Activated naive CD4-positive, alpha-beta T cell treated with anti-CD3 and anti-CD28 coated beads, Interleukin-2, amount 50 U/mL, for 24 hours (primary cell): ENCODE results near the gene ATP1A1.

Source experiments
- H3K27ac Mint-ChIP-seq: one replicate; pipeline ENCODE4 v1.8.0; 2021; ENCODE audit warnings: mild to moderate bottlenecking, mixed read lengths
- H3K27me3 Mint-ChIP-seq: one replicate; pipeline ENCODE4 v1.8.0; 2021; ENCODE audit warnings: mixed read lengths
- H3K36me3 Mint-ChIP-seq: one replicate; pipeline ENCODE4 v1.8.0; 2021; ENCODE audit warnings: mixed read lengths
- H3K4me1 Mint-ChIP-seq: one replicate; pipeline ENCODE4 v1.8.0; 2021; ENCODE audit warnings: mixed read lengths
- H3K4me3 Mint-ChIP-seq: one replicate; pipeline ENCODE4 v1.8.0; 2021; ENCODE audit warnings: mild to moderate bottlenecking, mixed read lengths
- H3K9me3 Mint-ChIP-seq: one replicate; pipeline ENCODE4 v1.8.0; 2021; ENCODE audit warnings: mixed read lengths

ATP1A1 gene

GRCh38 chr1:116408193-116408592 is 35.1 kb downstream of the ATP1A1 start:
- no peak overlapping the region for H3K4me3 Mint-ChIP-seq

GRCh38 chr1:116408803-116409720 is 36.0 kb downstream of the ATP1A1 start:
- Mint-ChIP-seq H3K4me1 (peaks cover 28% of the 10 kb centered on the region), H3K36me3 (peaks cover 23% of the 10 kb centered on the region), H3K27ac (no peak overlapping the region)

More at GRCh38 chr1:116408193-116408592, 35.1 kb downstream of the ATP1A1 start:
- peaks cover 27% of the 10 kb centered on the region for H3K4me1 Mint-ChIP-seq
- no peaks in the 10 kb centered on the region for H3K9me3 Mint-ChIP-seq
- no peak overlapping the region for H3K27ac Mint-ChIP-seq
- H3K36me3 Mint-ChIP-seq, result peaks cover 22% of the 10 kb centered on the region
- H3K27me3 Mint-ChIP-seq, result no peaks in the 10 kb centered on the region

GRCh38 chr1:116409751-116410191 is 36.7 kb downstream of the ATP1A1 start:
- Mint-ChIP-seq H3K9me3 (no peaks in the 10 kb centered on the region), H3K36me3 (peaks cover 20% of the 10 kb centered on the region), H3K4me1 (peaks cover 28% of the 10 kb centered on the region), H3K4me3 (no peak overlapping the region), H3K27ac (peak overlapping the region; percentile 71), H3K27me3 (no peaks in the 10 kb centered on the region)

More at GRCh38 chr1:116408803-116409720, 36.0 kb downstream of the ATP1A1 start:
- Mint-ChIP-seq H3K9me3 (no peaks in the 10 kb centered on the region), H3K27me3 (no peaks in the 10 kb centered on the region), H3K4me3 (no peak overlapping the region)

- Mint-ChIP-seq H3K4me1 (peaks cover 39% of the 10 kb centered on the region), H3K36me3 (peaks cover 12% of the 10 kb centered on the region), H3K27ac (no peak overlapping the region), H3K4me3 (no peak overlapping the region), H3K27me3 (no peaks in the 10 kb centered on the region), H3K9me3 (no peaks in the 10 kb centered on the region)
Observed at GRCh38 chr1:116411784-116412479, 38.9 kb downstream of the ATP1A1 start.

GRCh38 chr1:116412480-116412798 is 39.4 kb downstream of the ATP1A1 start:
- H3K9me3 Mint-ChIP-seq, result no peaks in the 10 kb centered on the region
- peaks cover 12% of the 10 kb centered on the region for H3K36me3 Mint-ChIP-seq
- H3K27ac Mint-ChIP-seq, result no peak overlapping the region
- H3K4me1 Mint-ChIP-seq, result peaks cover 42% of the 10 kb centered on the region
- no peaks in the 10 kb centered on the region for H3K27me3 Mint-ChIP-seq
- H3K4me3 Mint-ChIP-seq, result no peak overlapping the region

GRCh38 chr1:116412898-116413297 is 39.9 kb downstream of the ATP1A1 start:
- no peaks in the 10 kb centered on the region for H3K27me3 Mint-ChIP-seq
- H3K4me1 Mint-ChIP-seq, result peaks cover 43% of the 10 kb centered on the region
- H3K4me3 Mint-ChIP-seq, result no peak overlapping the region
- H3K36me3 Mint-ChIP-seq, result peaks cover 9% of the 10 kb centered on the region
- H3K9me3 Mint-ChIP-seq, result no peaks in the 10 kb centered on the region
- no peak overlapping the region for H3K27ac Mint-ChIP-seq

GRCh38 chr1:116413414-116413813 is 40.4 kb downstream of the ATP1A1 start:
- Mint-ChIP-seq H3K4me3 (no peak overlapping the region), H3K9me3 (no peaks in the 10 kb centered on the region), H3K27ac (no peak overlapping the region), H3K4me1 (peaks cover 40% of the 10 kb centered on the region), H3K27me3 (no peaks in the 10 kb centered on the region), H3K36me3 (peaks cover 5% of the 10 kb centered on the region)

- Mint-ChIP-seq H3K4me3 (no peak overlapping the region), H3K9me3 (no peaks in the 10 kb centered on the region), H3K27me3 (no peaks in the 10 kb centered on the region), H3K4me1 (peaks cover 46% of the 10 kb centered on the region), H3K27ac (peak overlapping the region; percentile 4), H3K36me3 (peaks cover 5% of the 10 kb centered on the region)
Observed at GRCh38 chr1:116414364-116414763, 41.3 kb downstream of the ATP1A1 start.

- peaks cover 43% of the 10 kb centered on the region for H3K4me1 Mint-ChIP-seq
- H3K27ac Mint-ChIP-seq, result peak overlapping the region; percentile 37
- H3K9me3 Mint-ChIP-seq, result no peaks in the 10 kb centered on the region
- peaks cover 5% of the 10 kb centered on the region for H3K36me3 Mint-ChIP-seq
- H3K27me3 Mint-ChIP-seq, result no peaks in the 10 kb centered on the region
- no peak overlapping the region for H3K4me3 Mint-ChIP-seq
Observed at GRCh38 chr1:116415200-116415698, 42.2 kb downstream of the ATP1A1 start.

GRCh38 chr1:116415699-116416533 is 42.9 kb downstream of the ATP1A1 start:
- H3K27me3 Mint-ChIP-seq, result no peaks in the 10 kb centered on the region

GRCh38 chr1:116416854-116417513 is 43.9 kb downstream of the ATP1A1 start:
- no peaks in the 10 kb centered on the region for H3K27me3 Mint-ChIP-seq
- peaks cover 42% of the 10 kb centered on the region for H3K4me1 Mint-ChIP-seq
- H3K27ac Mint-ChIP-seq, result peak overlapping the region; percentile 89
- H3K9me3 Mint-ChIP-seq, result no peaks in the 10 kb centered on the region
- peak overlapping the region; percentile 87 for H3K4me3 Mint-ChIP-seq
- H3K36me3 Mint-ChIP-seq, result peaks cover 5% of the 10 kb centered on the region

More at GRCh38 chr1:116415699-116416533, 42.9 kb downstream of the ATP1A1 start:
- Mint-ChIP-seq H3K4me1 (peaks cover 42% of the 10 kb centered on the region), H3K27ac (peak overlapping the region; percentile 37), H3K4me3 (no peak overlapping the region), H3K36me3 (peaks cover 5% of the 10 kb centered on the region), H3K9me3 (no peaks in the 10 kb centered on the region)

- H3K9me3 Mint-ChIP-seq, result no peaks in the 10 kb centered on the region
- H3K4me3 Mint-ChIP-seq, result peak overlapping the region; percentile 87
- no peaks in the 10 kb centered on the region for H3K27me3 Mint-ChIP-seq
- peaks cover 42% of the 10 kb centered on the region for H3K4me1 Mint-ChIP-seq
- H3K36me3 Mint-ChIP-seq, result peaks cover 5% of the 10 kb centered on the region
- H3K27ac Mint-ChIP-seq, result peak overlapping the region; percentile 89
Observed at GRCh38 chr1:116417678-116418077, 44.6 kb downstream of the ATP1A1 start.

GRCh38 chr1:116418091-116418830 is 45.2 kb downstream of the ATP1A1 start:
- Mint-ChIP-seq H3K4me3 (peak overlapping the region; percentile 87), H3K4me1 (peaks cover 38% of the 10 kb centered on the region), H3K27me3 (no peaks in the 10 kb centered on the region), H3K27ac (peak overlapping the region; percentile 89), H3K36me3 (peaks cover 5% of the 10 kb centered on the region), H3K9me3 (no peaks in the 10 kb centered on the region)
